A549 (cell line): Measurements from ENCODE around the gene ABHD8.

Experiments
- BCL3 ChIP-seq: fragments of >200 bp; sonication (Bioruptor Twin); formaldehyde crosslinking; IDR thresholded peaks from 3 replicates; pipeline ENCODE4 v1.6.1; 2016
- CEBPB ChIP-seq, 2 experiments: fragments of >200 bp in 1 of 2; sonication (Bioruptor Twin) in 1 of 2; formaldehyde crosslinking in 1 of 2; IDR thresholded peaks; 2 replicates each; pipeline ENCODE4 v1.6.1; 2012 to 2016
- CTCF ChIP-seq: fragments of >200 bp; sonication (Bioruptor Twin); formaldehyde crosslinking; IDR thresholded peaks from 3 replicates; pipeline ENCODE4 v1.5.1; 2016
- ELK1 ChIP-seq: fragments of 150-350 bp; IDR thresholded peaks from 2 replicates; pipeline ENCODE4 v1.6.1; 2014; ENCODE audit warnings: low read depth, mild to moderate bottlenecking, low read length
- EP300 ChIP-seq, 2 experiments: fragments of >200 bp; sonication (Bioruptor Twin); formaldehyde crosslinking; IDR thresholded peaks; 2 replicates in 1 of 2; 3 replicates in 1 of 2; pipeline ENCODE4 v1.6.1; 2016 to 2017
- JUN ChIP-seq, 2 experiments: fragments of >200 bp; sonication (Bioruptor Twin); formaldehyde crosslinking; IDR thresholded peaks; 2 replicates in 1 of 2; 3 replicates in 1 of 2; pipeline ENCODE4 v1.6.1; 2016 to 2017
- MAFK ChIP-seq: fragments of 450-650 bp; IDR thresholded peaks from 2 replicates; pipeline ENCODE4 v1.6.1; 2014; ENCODE audit not compliant: partially characterized antibody
- MYC ChIP-seq: IDR thresholded peaks from 2 replicates; pipeline ENCODE4 v1.6.1; 2012; ENCODE audit warnings: mild to moderate bottlenecking, inconsistent platforms, low read length, improper control_type of control experiment, borderline replicate concordance
- PBX3 ChIP-seq: IDR thresholded peaks from 2 replicates; pipeline ENCODE4 v1.6.1; 2012
- POLR2A ChIP-seq: IDR thresholded peaks from 2 replicates; pipeline ENCODE4 v1.6.1; 2012; ENCODE audit warnings: mild to moderate bottlenecking, low read length
- RAD21 ChIP-seq, 2 experiments: fragments of >200 bp in 1 of 2; sonication (Bioruptor Twin) in 1 of 2; formaldehyde crosslinking in 1 of 2; IDR thresholded peaks in 1 of 2; conservative IDR thresholded peaks in 1 of 2; 2 replicates in 1 of 2; 3 replicates in 1 of 2; pipeline ENCODE4 v1.6.1; 2012 to 2018; ENCODE audit warnings: inconsistent platforms in 1 of 2
- ZFP36 ChIP-seq: fragments of 450-650 bp; IDR thresholded peaks from 2 replicates; pipeline ENCODE4 v1.6.1; 2014; ENCODE audit warnings: borderline replicate concordance; ENCODE audit not compliant: partially characterized antibody

GRCh38 chr19:17303167-17303939 is at the start of gene ABHD8:
- TF ChIP-seq CTCF = peak; percentile 40
- 0 out of 5 replicates have a peak, but pooled peaks of 1 of the 2 experiments have one; percentile 30 for TF ChIP-seq JUN (IDR thresholded peaks at IDR 0.05)
- peak; percentile 43 for TF ChIP-seq POLR2A
- no peak for TF ChIP-seq CEBPB (IDR thresholded peaks at IDR 0.05)
- no peak for TF ChIP-seq ZFP36
- no peak; a peak in 1 of 5 replicates for TF ChIP-seq RAD21 (conservative IDR thresholded peaks at IDR 0.05 in 1 of 2, IDR thresholded peaks at IDR 0.05 in 1 of 2)
- no peak for TF ChIP-seq MAFK
- TF ChIP-seq ELK1 = no peak
- TF ChIP-seq BCL3 = no peak
- TF ChIP-seq PBX3 = peak; percentile 96
- TF ChIP-seq MYC = no peak
- TF ChIP-seq EP300 (IDR thresholded peaks at IDR 0.05) = no peak
